HG02943 (cell line): ENCODE results near the gene MED26.
A peak's percentile ranks its signal among the peaks of the same experiment; 100 is the strongest.

Experiments
- ATAC-seq: cut with Tn5 transposase; IDR thresholded peaks from one replicate; pipeline ENCODE4 v1.9.1; 2021; ENCODE audit warnings: mild to moderate bottlenecking, low read depth, moderate library complexity; ENCODE audit not compliant: unreplicated experiment

MED26 gene

GRCh38 chr19:16650821-16651220 lies 22.8 kb upstream of the MED26 start:
- ATAC-seq: no peak

- no peak for ATAC-seq
Measured at GRCh38 chr19:16649734-16650133, 21.7 kb upstream of the MED26 start.

GRCh38 chr19:16645140-16645539 lies 17.1 kb upstream of the MED26 start:
- ATAC-seq: no peak

GRCh38 chr19:16641695-16642094 lies 13.7 kb upstream of the MED26 start:
- ATAC-seq: no peak

- ATAC-seq: no peak
Measured at GRCh38 chr19:16640951-16641350, 12.9 kb upstream of the MED26 start.

- no peak for ATAC-seq
Measured at GRCh38 chr19:16638666-16639065, 10.7 kb upstream of the MED26 start.

GRCh38 chr19:16637535-16637934 lies 9.5 kb upstream of the MED26 start:
- no peak for ATAC-seq

- no peak for ATAC-seq
Measured at GRCh38 chr19:16631465-16631864, 3.5 kb upstream of the MED26 start.

- no peak for ATAC-seq
Measured at GRCh38 chr19:16628984-16629691, 1.1 kb upstream of the MED26 start.

GRCh38 chr19:16627928-16628182 lies 149 bp downstream of the MED26 start:
- ATAC-seq: no peak

- peak; percentile 13 for ATAC-seq
Measured at GRCh38 chr19:16627193-16627927, 644 bp downstream of the MED26 start.

- no peak for ATAC-seq
Measured at GRCh38 chr19:16626796-16627192, 1.2 kb downstream of the MED26 start.

GRCh38 chr19:16625163-16625958 lies 2.6 kb downstream of the MED26 start:
- ATAC-seq: no peak

- no peak for ATAC-seq
Measured at GRCh38 chr19:16624236-16624635, 3.8 kb downstream of the MED26 start.

GRCh38 chr19:16623576-16623975 lies 4.4 kb downstream of the MED26 start:
- no peak for ATAC-seq

- no peak for ATAC-seq
Measured at GRCh38 chr19:16623066-16623465, 4.9 kb downstream of the MED26 start.

GRCh38 chr19:16621165-16621800 lies 6.7 kb downstream of the MED26 start:
- no peak for ATAC-seq

GRCh38 chr19:16620584-16620983 lies 7.4 kb downstream of the MED26 start:
- no peak for ATAC-seq

- ATAC-seq: no peak
Measured at GRCh38 chr19:16620018-16620417, 8.0 kb downstream of the MED26 start.

GRCh38 chr19:16619457-16619856 lies 8.5 kb downstream of the MED26 start:
- ATAC-seq: no peak

- no peak for ATAC-seq
Measured at GRCh38 chr19:16618248-16618647, 9.8 kb downstream of the MED26 start.
